Measurements from ENCODE around the gene FOXI1. TPM values are rescaled to one million over a fixed set of nuclear protein-coding genes. Genes with fewer than 3 reads are reported as not detected.

FOXI1 gene
- polyA plus RNA-seq, 3 donors, result not detected

DNA sequence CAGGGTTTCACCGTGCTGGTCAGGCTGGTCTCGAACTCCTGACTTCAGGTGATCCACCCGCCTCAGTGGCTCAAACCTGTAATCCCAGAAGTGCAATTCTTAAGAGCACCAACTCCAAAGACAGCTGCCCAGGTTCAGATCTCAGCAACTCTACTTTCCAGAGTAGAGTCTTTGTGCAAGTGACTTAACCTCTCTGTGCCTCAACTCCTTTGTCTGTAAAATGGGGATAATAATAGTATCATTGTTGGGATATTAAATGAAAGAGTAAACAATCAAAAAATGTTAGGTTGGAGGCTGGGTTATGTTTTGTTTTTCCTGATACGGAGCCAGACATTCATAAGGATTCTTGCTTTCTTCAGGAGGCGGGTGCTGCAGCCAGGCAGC lies 45.0 kb downstream of the FOXI1 start:
- H2AFZ ChIP-seq (ENCODE audit: insufficient read depth, low read depth, low read length, poor library complexity, severe bottlenecking), result no peak overlapping the region
- peaks cover 2% of the 10 kb centered on the region for H3K4me1 Mint-ChIP-seq
- no peaks in the 10 kb centered on the region for H3K27me3 ChIP-seq (ENCODE audit: control insufficient read depth in 2 of 2, insufficient read depth in 2 of 2, low read length in 2 of 2)
- peaks cover 0 to 4% (median 2%) of the 10 kb centered on the region in 3 donors for H3K27me3 Mint-ChIP-seq (ENCODE audit: low read depth in 3 of 3)
- no peak overlapping the region for H3K4me2 ChIP-seq (replicated peaks; ENCODE audit: extremely low read depth, low read length, poor library complexity, severe bottlenecking)
- H3K36me3 ChIP-seq (replicated peaks in 1 of 2; ENCODE audit: control insufficient read depth in 1 of 2, insufficient read depth in 2 of 2, low read length in 2 of 2), result no peaks in the 10 kb centered on the region
- TF ChIP-seq, protein P1, sequence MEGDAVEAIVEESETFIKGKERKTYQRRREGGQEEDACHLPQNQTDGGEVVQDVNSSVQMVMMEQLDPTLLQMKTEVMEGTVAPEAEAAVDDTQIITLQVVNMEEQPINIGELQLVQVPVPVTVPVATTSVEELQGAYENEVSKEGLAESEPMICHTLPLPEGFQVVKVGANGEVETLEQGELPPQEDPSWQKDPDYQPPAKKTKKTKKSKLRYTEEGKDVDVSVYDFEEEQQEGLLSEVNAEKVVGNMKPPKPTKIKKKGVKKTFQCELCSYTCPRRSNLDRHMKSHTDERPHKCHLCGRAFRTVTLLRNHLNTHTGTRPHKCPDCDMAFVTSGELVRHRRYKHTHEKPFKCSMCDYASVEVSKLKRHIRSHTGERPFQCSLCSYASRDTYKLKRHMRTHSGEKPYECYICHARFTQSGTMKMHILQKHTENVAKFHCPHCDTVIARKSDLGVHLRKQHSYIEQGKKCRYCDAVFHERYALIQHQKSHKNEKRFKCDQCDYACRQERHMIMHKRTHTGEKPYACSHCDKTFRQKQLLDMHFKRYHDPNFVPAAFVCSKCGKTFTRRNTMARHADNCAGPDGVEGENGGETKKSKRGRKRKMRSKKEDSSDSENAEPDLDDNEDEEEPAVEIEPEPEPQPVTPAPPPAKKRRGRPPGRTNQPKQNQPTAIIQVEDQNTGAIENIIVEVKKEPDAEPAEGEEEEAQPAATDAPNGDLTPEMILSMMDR (IDR thresholded peaks at IDR 0.05), result no peak
- no peak overlapping the region for H3K9ac ChIP-seq (ENCODE audit: insufficient read depth, low read length, poor library complexity, severe bottlenecking)
- no peaks in the 10 kb centered on the region for H3K79me2 ChIP-seq (ENCODE audit: insufficient read depth, low read length)
- no peaks in the 10 kb centered on the region for H3K4me1 ChIP-seq (ENCODE audit: control insufficient read depth in 1 of 2, insufficient read depth in 2 of 2, low read length in 2 of 2)
- H3K9me3 ChIP-seq (replicated peaks in 1 of 2; ENCODE audit: control insufficient read depth in 1 of 2, insufficient read depth in 1 of 2, low read length in 2 of 2), result no peaks in the 10 kb centered on the region
- no peaks in the 10 kb centered on the region for H3K36me3 Mint-ChIP-seq
- no peaks in the 10 kb centered on the region for H4K20me1 ChIP-seq (ENCODE audit: insufficient read depth, low read length)
- H3K4me3 Mint-ChIP-seq, result no peak overlapping the region
- no peak overlapping the region for H3K27ac ChIP-seq (ENCODE audit: low read depth in 1 of 2, low read length in 2 of 2)
- DNase-seq, result no peak
- intact Hi-C loops (cut with micrococcal nuclease), result no loop called here
- WGBS (ENCODE audit: insufficient coverage), result 100% methylated on average over 3 of the region's 5 CpGs
- H3K27ac Mint-ChIP-seq, result no peak overlapping the region
- H3K4me3 ChIP-seq (replicated peaks in 1 of 3; ENCODE audit: low read depth in 2 of 3, low read length in 3 of 3), result no peak overlapping the region
- H3K9me3 Mint-ChIP-seq, result peaks cover 0 to 2% (median 0%) of the 10 kb centered on the region in 7 donors

DNA sequence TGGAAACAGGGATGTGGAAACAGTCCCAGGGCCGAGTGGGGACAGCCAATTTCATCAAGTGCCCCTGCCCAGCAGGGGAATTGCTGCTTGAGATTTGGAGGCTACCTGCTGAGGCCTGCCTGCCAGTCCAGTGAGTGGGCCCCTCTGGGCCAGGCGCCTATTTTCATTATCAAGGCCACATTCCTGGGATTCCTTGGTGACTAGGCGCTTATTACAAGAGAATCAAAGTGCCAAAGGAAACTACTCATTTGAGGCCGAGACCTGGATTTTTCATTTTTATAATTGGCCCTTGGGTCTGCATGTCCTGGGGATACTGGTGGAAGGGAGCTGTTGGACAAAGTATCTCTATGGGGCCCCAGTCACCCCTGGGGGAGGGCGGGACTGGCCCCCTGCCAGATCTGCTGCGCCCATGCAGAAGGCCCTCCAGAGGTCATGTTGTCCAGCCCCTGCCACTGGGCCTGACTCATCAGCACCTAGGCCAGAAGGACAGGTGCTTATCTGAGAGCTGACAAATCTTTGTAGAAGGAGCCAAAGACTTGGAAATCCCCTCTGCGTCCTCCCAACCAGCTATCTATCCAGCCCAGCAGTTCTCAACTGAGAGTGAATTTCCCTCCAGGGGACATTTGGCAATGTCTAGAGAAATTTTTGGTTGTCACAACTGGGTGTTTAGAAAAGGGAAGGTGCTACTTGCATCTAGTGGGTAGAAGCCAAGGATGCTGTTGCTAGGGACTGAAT lies 45.6 kb downstream of the FOXI1 start:
- no peaks in the 10 kb centered on the region for H3K4me1 Mint-ChIP-seq
- TF ChIP-seq, protein P1 (IDR thresholded peaks at IDR 0.05), result no peak
- no peaks in the 10 kb centered on the region for H3K36me3 Mint-ChIP-seq
- H3K4me1 ChIP-seq (ENCODE audit: control insufficient read depth in 1 of 2, insufficient read depth in 2 of 2, low read length in 2 of 2), result no peaks in the 10 kb centered on the region
- H3K4me3 ChIP-seq (replicated peaks in 1 of 3; ENCODE audit: low read depth in 2 of 3, low read length in 3 of 3), result no peak overlapping the region
- H3K79me2 ChIP-seq (ENCODE audit: insufficient read depth, low read length), result no peaks in the 10 kb centered on the region
- no peak overlapping the region for H3K4me3 Mint-ChIP-seq
- 98% methylated on average over 5 of the region's 7 CpGs for WGBS (ENCODE audit: insufficient coverage)
- no peaks in the 10 kb centered on the region for H3K9me3 ChIP-seq (replicated peaks in 1 of 2; ENCODE audit: control insufficient read depth in 1 of 2, insufficient read depth in 1 of 2, low read length in 2 of 2)
- no peak overlapping the region for H2AFZ ChIP-seq (ENCODE audit: insufficient read depth, low read depth, low read length, poor library complexity, severe bottlenecking)
- no peaks in the 10 kb centered on the region for H4K20me1 ChIP-seq (ENCODE audit: insufficient read depth, low read length)
- no peak overlapping the region for H3K4me2 ChIP-seq (replicated peaks; ENCODE audit: extremely low read depth, low read length, poor library complexity, severe bottlenecking)
- H3K27ac ChIP-seq (ENCODE audit: low read depth in 1 of 2, low read length in 2 of 2), result no peak overlapping the region
- peaks cover 0 to 2% (median 0%) of the 10 kb centered on the region in 7 donors for H3K9me3 Mint-ChIP-seq
- H3K27ac Mint-ChIP-seq, result no peak overlapping the region
- no peaks in the 10 kb centered on the region for H3K36me3 ChIP-seq (replicated peaks in 1 of 2; ENCODE audit: control insufficient read depth in 1 of 2, insufficient read depth in 2 of 2, low read length in 2 of 2)
- H3K27me3 ChIP-seq (ENCODE audit: control insufficient read depth in 2 of 2, insufficient read depth in 2 of 2, low read length in 2 of 2), result no peaks in the 10 kb centered on the region
- peaks cover 0 to 4% (median 2%) of the 10 kb centered on the region in 3 donors for H3K27me3 Mint-ChIP-seq (ENCODE audit: low read depth in 3 of 3)
- DNase-seq, result no peak
- intact Hi-C loops (cut with micrococcal nuclease), result no loop called here
- H3K9ac ChIP-seq (ENCODE audit: insufficient read depth, low read length, poor library complexity, severe bottlenecking), result no peak overlapping the region
